ENCODE measurements around the gene ARL15.

Gene ARL15

DNA sequence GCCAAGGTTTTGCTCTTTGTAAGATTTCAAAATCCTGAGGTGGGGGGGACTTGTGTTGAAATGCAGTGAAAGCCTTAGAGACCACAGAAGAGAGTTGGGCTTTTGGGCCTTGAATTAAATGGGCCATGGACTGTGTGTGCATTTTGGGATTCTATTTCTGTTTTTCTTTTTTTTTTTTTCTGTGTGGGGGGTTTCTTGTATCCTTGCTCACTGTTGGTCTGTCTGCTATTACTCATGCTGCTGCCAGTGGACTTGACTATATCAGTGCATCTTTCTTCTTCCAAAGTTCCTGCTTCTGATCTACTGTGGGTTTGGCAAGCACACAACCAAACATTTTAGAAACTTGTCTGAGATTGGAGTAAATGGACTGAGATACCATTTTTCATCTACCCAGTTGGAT, 344.9 kb downstream of the ARL15 start:
- in situ Hi-C loops (cut with MboI; ENCODE audit: low sequenced_read_pairs, unreplicated experiment) = no loop called here
- DNase-seq (ENCODE audit: low spot score) = no peak
- TF ChIP-seq, protein P1, sequence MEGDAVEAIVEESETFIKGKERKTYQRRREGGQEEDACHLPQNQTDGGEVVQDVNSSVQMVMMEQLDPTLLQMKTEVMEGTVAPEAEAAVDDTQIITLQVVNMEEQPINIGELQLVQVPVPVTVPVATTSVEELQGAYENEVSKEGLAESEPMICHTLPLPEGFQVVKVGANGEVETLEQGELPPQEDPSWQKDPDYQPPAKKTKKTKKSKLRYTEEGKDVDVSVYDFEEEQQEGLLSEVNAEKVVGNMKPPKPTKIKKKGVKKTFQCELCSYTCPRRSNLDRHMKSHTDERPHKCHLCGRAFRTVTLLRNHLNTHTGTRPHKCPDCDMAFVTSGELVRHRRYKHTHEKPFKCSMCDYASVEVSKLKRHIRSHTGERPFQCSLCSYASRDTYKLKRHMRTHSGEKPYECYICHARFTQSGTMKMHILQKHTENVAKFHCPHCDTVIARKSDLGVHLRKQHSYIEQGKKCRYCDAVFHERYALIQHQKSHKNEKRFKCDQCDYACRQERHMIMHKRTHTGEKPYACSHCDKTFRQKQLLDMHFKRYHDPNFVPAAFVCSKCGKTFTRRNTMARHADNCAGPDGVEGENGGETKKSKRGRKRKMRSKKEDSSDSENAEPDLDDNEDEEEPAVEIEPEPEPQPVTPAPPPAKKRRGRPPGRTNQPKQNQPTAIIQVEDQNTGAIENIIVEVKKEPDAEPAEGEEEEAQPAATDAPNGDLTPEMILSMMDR (IDR thresholded peaks at IDR 0.05; ENCODE audit: borderline replicate concordance, control extremely low read depth, extremely low read depth, insufficient read depth, missing control alignments) = no peak

DNA sequence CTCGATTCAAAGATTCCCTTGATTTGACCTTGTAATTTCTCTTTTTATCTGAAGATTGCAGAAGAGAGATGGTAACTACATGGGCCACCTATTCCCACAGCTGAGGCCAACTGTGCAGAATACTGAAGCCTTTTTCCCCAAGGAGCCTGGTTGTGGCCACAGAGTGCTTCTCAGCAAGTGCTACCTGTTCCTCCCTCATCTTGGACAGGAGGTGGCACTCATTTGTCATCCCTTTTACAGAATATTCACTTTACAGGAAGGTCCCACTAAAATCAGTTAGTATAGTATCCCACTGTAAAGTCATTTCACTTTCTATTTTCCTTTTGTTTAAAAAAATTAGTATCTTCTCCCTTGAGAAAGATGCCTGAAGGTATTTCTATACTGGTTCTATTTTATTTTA, 346.4 kb downstream of the ARL15 start:
- TF ChIP-seq, protein P1 (IDR thresholded peaks at IDR 0.05; ENCODE audit: borderline replicate concordance, control extremely low read depth, extremely low read depth, insufficient read depth, missing control alignments) = no peak
- DNase-seq (ENCODE audit: low spot score) = no peak
- in situ Hi-C loops (cut with MboI; ENCODE audit: low sequenced_read_pairs, unreplicated experiment) = no loop called here

DNA sequence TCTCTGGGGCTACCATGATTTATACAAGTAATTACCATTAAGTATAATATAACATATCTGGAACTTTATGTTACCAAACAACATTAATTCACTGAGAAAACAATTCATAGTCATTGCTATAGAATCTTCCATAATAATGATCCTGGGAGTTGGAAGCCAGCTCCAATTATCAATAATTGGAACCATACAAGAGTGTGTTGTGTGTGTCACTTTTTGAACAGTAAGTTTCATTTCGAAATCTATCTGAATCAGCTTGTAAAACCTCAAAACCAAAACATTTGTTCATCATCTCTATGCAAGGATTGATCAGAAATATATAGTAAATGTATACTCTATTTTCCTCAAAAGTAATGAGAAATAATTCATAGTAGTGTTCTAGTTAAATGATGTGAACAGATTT, 348.1 kb downstream of the ARL15 start:
- in situ Hi-C loops (cut with MboI; ENCODE audit: low sequenced_read_pairs, unreplicated experiment) = no loop called here
- no peak for DNase-seq (ENCODE audit: low spot score)
- TF ChIP-seq, protein P1 (IDR thresholded peaks at IDR 0.05; ENCODE audit: borderline replicate concordance, control extremely low read depth, extremely low read depth, insufficient read depth, missing control alignments) = no peak

DNA sequence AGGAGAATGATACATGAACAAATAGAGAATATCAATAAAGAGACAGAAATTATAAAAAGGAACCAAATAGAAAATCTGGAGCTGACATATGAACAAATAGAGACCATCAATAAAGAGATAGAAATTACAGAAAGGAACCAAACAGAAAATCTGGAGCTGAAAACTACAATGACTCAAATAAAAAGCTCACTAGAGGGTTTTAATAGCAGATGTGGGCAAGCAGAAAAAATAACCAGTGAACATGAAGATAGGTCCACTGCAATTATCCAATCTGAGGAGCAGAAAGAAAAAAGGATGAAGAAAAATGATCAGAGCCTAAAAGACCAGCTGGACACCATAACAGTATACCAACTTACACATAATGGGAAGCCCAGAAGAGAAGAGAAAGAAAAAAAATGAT, 353.7 kb downstream of the ARL15 start:
- in situ Hi-C loops (cut with MboI; ENCODE audit: low sequenced_read_pairs, unreplicated experiment) = no loop called here
- no peak for DNase-seq (ENCODE audit: low spot score)
- TF ChIP-seq, protein P1 (IDR thresholded peaks at IDR 0.05; ENCODE audit: borderline replicate concordance, control extremely low read depth, extremely low read depth, insufficient read depth, missing control alignments) = no peak

DNA sequence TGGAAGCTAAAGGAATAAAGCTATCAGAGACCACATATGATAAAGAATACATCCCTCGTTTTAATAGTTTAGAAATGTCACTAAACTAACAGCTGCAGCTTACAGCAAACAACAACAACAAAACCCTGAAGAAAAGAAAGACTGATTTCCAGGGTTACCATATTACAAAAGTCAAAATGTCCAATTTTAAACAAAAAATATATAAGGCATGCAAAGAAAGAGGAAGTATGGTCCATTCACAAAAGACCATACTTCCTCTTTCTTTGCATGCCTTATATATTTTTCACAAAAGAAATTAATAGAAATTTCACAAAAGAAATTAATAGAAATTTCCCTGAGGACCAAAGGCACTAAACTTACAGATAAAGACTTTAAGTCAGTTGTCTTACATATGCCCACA, 354.2 kb downstream of the ARL15 start:
- TF ChIP-seq, protein P1 (IDR thresholded peaks at IDR 0.05; ENCODE audit: borderline replicate concordance, control extremely low read depth, extremely low read depth, insufficient read depth, missing control alignments) = no peak
- in situ Hi-C loops (cut with MboI; ENCODE audit: low sequenced_read_pairs, unreplicated experiment) = no loop called here
- no peak for DNase-seq (ENCODE audit: low spot score)

DNA sequence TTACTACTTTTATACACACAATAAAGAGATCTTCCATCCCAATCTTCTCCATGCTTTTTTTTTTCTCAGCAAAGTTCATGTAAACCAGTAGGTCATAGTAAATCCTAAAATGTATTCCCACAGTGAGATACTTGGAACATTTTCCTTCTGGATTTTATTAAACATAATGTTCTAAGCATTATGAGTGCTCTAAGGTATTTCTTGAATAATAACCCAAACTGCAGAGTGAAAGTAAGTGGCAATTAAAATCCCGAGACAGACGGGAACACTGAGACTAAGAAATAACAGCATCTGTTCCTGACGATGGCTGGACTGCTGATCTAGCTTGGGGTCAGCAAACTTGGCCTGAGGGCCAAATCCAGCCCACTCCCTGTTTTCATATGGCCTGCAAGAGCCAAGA, 359.8 kb downstream of the ARL15 start:
- DNase-seq (ENCODE audit: low spot score) = no peak
- TF ChIP-seq, protein P1 (IDR thresholded peaks at IDR 0.05; ENCODE audit: borderline replicate concordance, control extremely low read depth, extremely low read depth, insufficient read depth, missing control alignments) = no peak
- in situ Hi-C loops (cut with MboI; ENCODE audit: low sequenced_read_pairs, unreplicated experiment) = no loop called here

DNA sequence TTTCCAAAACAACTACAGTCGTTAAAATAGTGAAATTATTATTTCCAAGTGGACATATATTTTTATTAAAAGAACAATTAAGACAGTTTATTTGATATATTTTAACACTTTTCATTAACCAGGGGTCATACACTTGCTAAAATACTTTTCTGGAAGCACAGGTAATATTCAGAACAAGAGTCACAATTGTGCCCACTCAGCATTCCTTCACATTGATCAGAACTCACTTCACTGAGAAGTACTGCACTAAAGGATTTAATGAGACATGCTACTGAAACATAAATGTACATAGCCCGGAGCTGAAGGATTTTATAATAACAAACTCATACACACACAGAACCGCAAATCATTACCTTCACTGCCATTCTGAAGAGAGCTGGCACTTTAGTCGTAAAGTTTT, 361.8 kb downstream of the ARL15 start:
- TF ChIP-seq, protein P1 (IDR thresholded peaks at IDR 0.05; ENCODE audit: borderline replicate concordance, control extremely low read depth, extremely low read depth, insufficient read depth, missing control alignments) = no peak
- DNase-seq (ENCODE audit: low spot score) = no peak
- in situ Hi-C loops (cut with MboI; ENCODE audit: low sequenced_read_pairs, unreplicated experiment) = no loop called here

All from GM13976 (cell line).